A673 (cell line): ENCODE data around the gene CLDN11. TPM values are rescaled to one million over a fixed set of nuclear protein-coding genes. Genes with fewer than 3 reads are reported as not detected.
A peak's percentile ranks its signal among the peaks of the same experiment; 100 is the strongest.

Experiments used
- BruUV-seq: library from RNA; stranded (reverse); fragments of 400-500 nt; replicated peaks from 2 replicates; lab custom pipeline; 2021; lab: Mats Ljungman, UMichigan
- CTCF ChIA-PET: fragments of 300-600 bp; sonication (Branson Sonifier 250); formaldehyde crosslinking; loops from one replicate; lab custom pipeline; 2022; ENCODE audit warnings: antibody characterized with exemption; lab: Charles Lee
- POLR2A ChIA-PET: fragments of 300-600 bp; sonication (Branson Sonifier 250); formaldehyde crosslinking; loops from one replicate; lab custom pipeline; 2022; ENCODE audit warnings: antibody characterized with exemption; ENCODE audit not compliant: low non-redundant PET; lab: Charles Lee
- DNase-seq: peaks from one replicate; pipeline ENCODE4 v3.0.0-alpha.2; 2015; ENCODE audit warnings: low spot score
- H3K27ac ChIP-seq: fragments of 200-600 bp; sonication (generic); 2 replicates; pipeline ENCODE4 v1.5.1; 2016; ENCODE audit warnings: mixed run types, low read depth, mild to moderate bottlenecking, mixed read lengths, antibody characterized with exemption, low read length; ENCODE audit not compliant: poor library complexity, severe bottlenecking
- H3K27me3 ChIP-seq: fragments of 200-600 bp; sonication (generic); replicated peaks from 2 replicates; pipeline ENCODE4 v1.6.1; 2017; ENCODE audit warnings: mixed run types, low read depth, mild to moderate bottlenecking, mixed read lengths, antibody characterized with exemption, low read length; ENCODE audit not compliant: insufficient read depth, poor library complexity
- H3K36me3 ChIP-seq: fragments of 200-600 bp; sonication (generic); 2 replicates; pipeline ENCODE4 v1.6.1; 2016; ENCODE audit warnings: mixed run types, mild to moderate bottlenecking, mixed read lengths, antibody characterized with exemption, low read length; ENCODE audit not compliant: insufficient read depth, poor library complexity, severe bottlenecking
- H3K4me1 ChIP-seq: fragments of 200-600 bp; sonication (generic); 2 replicates; pipeline ENCODE4 v1.6.1; 2017; ENCODE audit warnings: mixed run types, mild to moderate bottlenecking, mixed read lengths, antibody characterized with exemption, low read length; ENCODE audit not compliant: insufficient read depth, poor library complexity, severe bottlenecking
- H3K4me3 ChIP-seq: fragments of 200-600 bp; sonication (generic); 2 replicates; pipeline ENCODE4 v1.5.1; 2016; ENCODE audit warnings: low read depth, mixed run types, mild to moderate bottlenecking, mixed read lengths, low read length; ENCODE audit not compliant: poor library complexity, severe bottlenecking
- H3K9me3 ChIP-seq: fragments of 200-600 bp; sonication (generic); 2 replicates; pipeline ENCODE4 v1.6.1; 2016; ENCODE audit warnings: mixed run types, low read depth, mild to moderate bottlenecking, mixed read lengths, antibody characterized with exemption, low read length; ENCODE audit not compliant: poor library complexity, severe bottlenecking
- EZH2 ChIP-seq: fragments of 200-600 bp; sonication (generic); IDR thresholded peaks from 2 replicates; pipeline ENCODE4 v1.6.1; 2017; ENCODE audit warnings: borderline replicate concordance, low read depth, mild to moderate bottlenecking, mixed read lengths, antibody characterized with exemption, low read length; ENCODE audit not compliant: poor library complexity, severe bottlenecking
- intact Hi-C: fragments of 100-400 bp; cut with micrococcal nuclease; formaldehyde crosslinking; loops from one replicate; pipeline ENCODE4 v1.10.0; 2022; ENCODE audit not compliant: unreplicated experiment
- total RNA-seq: library from RNA; stranded (reverse); gene quantifications from 2 replicates; pipeline ENCODE4 v1.2.3, GENCODE V29; 2021
- TF ChIP-seq, protein P1 (sequence below): fragments of 300-800, 200-600 bp; sonication (generic); conservative IDR thresholded peaks from 2 replicates; pipeline ENCODE4 v1.5.1; 2017; ENCODE audit warnings: low read depth, mild to moderate bottlenecking, antibody characterized with exemption, low read length, moderate library complexity, mixed read lengths

CLDN11 gene
- total RNA-seq, 1 experiment from 2014 or later, result not detected

DNA sequence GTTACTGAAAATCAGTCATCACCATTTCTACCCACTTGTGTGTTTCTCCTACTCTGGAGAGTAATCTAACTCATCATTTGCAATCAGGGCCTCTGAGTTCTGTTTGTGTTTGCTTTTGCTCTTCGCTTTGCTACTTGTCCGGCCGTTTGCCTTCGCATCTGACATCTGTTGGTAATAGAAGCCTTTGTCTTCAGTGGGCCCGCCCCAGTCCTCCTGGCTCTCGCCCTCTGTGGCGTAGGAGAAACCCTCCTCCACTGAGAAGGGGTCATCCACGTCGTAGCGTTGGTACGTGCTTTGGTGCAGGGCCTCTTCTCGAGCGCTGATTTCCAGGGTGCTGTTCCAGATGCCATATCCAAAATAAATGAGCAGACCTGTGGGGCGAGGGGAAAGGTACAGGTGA, 48.3 kb downstream of the CLDN11 start:
- DNase-seq, result no peak
- Histone ChIP-seq H3K9me3 (no peaks in the 10 kb centered on the region), H3K4me1 (peaks cover 5% of the 10 kb centered on the region), H3K4me3 (no peak overlapping the region), H3K27ac (no peak overlapping the region), H3K27me3 (no peaks in the 10 kb centered on the region), H3K36me3 (no peaks in the 10 kb centered on the region)
- POLR2A ChIA-PET, result no interaction called here
- CTCF ChIA-PET, result no interaction called here
- BruUV-seq, result no TSS peak
- intact Hi-C loops, result no loop called here
- TF ChIP-seq, protein P1, sequence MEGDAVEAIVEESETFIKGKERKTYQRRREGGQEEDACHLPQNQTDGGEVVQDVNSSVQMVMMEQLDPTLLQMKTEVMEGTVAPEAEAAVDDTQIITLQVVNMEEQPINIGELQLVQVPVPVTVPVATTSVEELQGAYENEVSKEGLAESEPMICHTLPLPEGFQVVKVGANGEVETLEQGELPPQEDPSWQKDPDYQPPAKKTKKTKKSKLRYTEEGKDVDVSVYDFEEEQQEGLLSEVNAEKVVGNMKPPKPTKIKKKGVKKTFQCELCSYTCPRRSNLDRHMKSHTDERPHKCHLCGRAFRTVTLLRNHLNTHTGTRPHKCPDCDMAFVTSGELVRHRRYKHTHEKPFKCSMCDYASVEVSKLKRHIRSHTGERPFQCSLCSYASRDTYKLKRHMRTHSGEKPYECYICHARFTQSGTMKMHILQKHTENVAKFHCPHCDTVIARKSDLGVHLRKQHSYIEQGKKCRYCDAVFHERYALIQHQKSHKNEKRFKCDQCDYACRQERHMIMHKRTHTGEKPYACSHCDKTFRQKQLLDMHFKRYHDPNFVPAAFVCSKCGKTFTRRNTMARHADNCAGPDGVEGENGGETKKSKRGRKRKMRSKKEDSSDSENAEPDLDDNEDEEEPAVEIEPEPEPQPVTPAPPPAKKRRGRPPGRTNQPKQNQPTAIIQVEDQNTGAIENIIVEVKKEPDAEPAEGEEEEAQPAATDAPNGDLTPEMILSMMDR, result no peak
- TF ChIP-seq EZH2, result no peak

DNA sequence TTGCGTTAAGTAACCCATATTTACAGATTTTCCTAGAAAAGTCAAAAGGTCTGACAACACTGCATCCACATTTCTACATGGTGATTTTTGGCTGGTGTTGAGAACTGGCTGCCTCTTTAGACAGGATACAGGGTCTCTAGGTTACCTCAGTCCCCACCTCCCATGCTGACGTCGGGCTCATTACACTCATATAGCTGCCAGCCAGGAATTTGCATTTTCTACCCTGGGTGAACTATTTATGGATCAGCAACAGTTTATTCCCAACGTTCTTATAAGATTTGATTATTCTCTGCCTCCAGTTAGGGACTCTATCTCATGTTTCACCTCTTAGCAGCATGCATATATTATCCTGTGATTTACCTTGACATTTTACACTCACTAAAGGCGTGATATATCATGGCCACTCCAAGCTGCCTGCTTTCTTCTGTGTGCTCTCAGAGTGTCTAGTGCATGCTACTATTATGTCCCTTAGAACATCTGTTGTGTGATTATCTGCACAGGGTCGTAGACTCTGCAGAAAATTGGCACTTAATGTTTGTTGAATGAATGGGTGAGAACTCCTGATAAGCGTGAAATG, 49.0 kb downstream of the CLDN11 start:
- Histone ChIP-seq H3K9me3 (no peaks in the 10 kb centered on the region), H3K4me1 (peaks cover 5% of the 10 kb centered on the region), H3K36me3 (no peaks in the 10 kb centered on the region), H3K4me3 (no peak overlapping the region), H3K27me3 (no peaks in the 10 kb centered on the region), H3K27ac (no peak overlapping the region)
- ChIA-PET CTCF (no interaction called here), POLR2A (no interaction called here)
- no TSS peak for BruUV-seq
- DNase-seq, result no peak
- intact Hi-C loops, result no loop called here
- TF ChIP-seq, protein P1, result no peak
- TF ChIP-seq EZH2, result no peak

DNA sequence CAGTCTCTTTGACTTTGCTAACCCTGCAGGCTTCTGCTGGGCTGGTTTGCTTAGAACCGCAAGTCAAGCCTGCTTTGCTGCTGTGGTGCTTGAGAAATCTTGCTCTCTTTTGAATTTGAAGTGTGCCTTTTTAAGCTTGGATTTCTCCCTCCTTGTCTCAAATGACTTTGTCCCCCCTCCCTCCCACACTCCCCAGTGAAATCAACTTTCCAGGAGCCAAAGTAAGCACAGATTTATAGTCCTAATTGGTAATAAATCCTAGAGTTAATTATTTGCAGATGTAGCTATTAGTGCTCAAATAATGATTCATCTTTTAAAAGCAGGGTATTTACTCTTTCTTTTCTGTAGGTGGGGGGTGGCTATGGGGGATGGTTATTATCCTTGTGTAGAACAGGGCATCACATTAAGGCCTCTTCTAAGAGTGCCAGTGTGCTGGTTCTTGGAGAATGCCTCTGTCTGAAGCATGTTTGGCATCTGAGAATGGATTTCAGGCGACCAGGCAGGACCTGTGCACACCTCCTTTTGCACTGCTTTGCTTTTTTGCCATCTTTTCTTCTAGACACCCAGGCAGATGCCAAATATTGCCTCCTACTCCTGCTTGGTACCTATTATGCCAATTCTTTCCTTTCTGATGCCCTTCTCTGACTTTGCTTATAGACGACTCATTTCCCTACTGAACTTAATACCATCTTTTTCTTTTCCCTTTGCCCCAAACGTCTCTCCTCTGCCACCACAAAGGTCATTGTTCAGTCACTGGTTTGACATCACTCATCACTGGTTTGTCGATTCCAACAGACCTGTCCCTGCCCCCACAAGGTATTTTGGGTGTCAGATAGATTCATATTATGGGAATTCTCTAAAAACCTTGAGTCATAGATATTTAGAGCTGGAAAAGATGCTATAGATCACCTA, 50.7 kb downstream of the CLDN11 start:
- CTCF ChIA-PET, result no interaction called here
- no TSS peak for BruUV-seq
- peak; percentile 62 for DNase-seq

More for the DNA sequence above, 50.7 kb downstream of the CLDN11 start:
- intact Hi-C loops, result no loop called here
- Histone ChIP-seq H3K9me3 (no peaks in the 10 kb centered on the region), H3K4me3 (no peak overlapping the region), H3K36me3 (no peaks in the 10 kb centered on the region), H3K27me3 (no peaks in the 10 kb centered on the region), H3K27ac (no peak overlapping the region), H3K4me1 (peaks cover 5% of the 10 kb centered on the region)
- TF ChIP-seq EZH2, result no peak
- TF ChIP-seq, protein P1, result no peak
- POLR2A ChIA-PET, result interaction anchor here (0.7 kb wide), 1 partner anchor 12 kb away, joined by 28 read pairs; no protein-coding TSS in a partner anchor
